ENCODE data around the gene CCNL2. TPM values are rescaled to one million over a fixed set of nuclear protein-coding genes. Genes with fewer than 3 reads are reported as not detected.

The CCNL2 gene
- total RNA-seq, 4 donors from 2014 or later = 31.6 to 248 (median 127) TPM

GRCh38 chr1:1402072-1402900 is 3.2 kb upstream of the CCNL2 start:
- Histone ChIP-seq H3K9me3 (no peaks in the 10 kb centered on the region), H3K27me3 (no peaks in the 10 kb centered on the region), H3K36me3 (peaks cover 0 to 64% of the 10 kb centered on the region in 2 donors), H3K27ac (no peak overlapping the region), H3K4me1 (peaks cover 0 to 66% (median 36%) of the 10 kb centered on the region in 3 donors), H3K4me3 (no peak overlapping the region)
- WGBS, 2 donors (ENCODE audit: low coverage in 1 of 2) = 69 to 75% methylated on average over 10 to 14 of the region's 20 CpGs
- no peak for ATAC-seq
- TF ChIP-seq CTCF (IDR thresholded peaks at IDR 0.05) (peak in 3 of 4 experiments; percentile 31 to 42 (median 37)), POLR2AphosphoS5 (IDR thresholded peaks at IDR 0.05) (no peak), POLR2A (IDR thresholded peaks at IDR 0.05) (no peak), EP300 (IDR thresholded peaks at IDR 0.05) (no peak)

- Histone ChIP-seq H3K4me3 (no peak overlapping the region), H3K27ac (no peak overlapping the region), H3K27me3 (no peaks in the 10 kb centered on the region), H3K4me1 (peaks cover 0 to 72% (median 36%) of the 10 kb centered on the region in 3 donors), H3K9me3 (no peaks in the 10 kb centered on the region), H3K36me3 (peaks cover 0 to 72% of the 10 kb centered on the region in 2 donors)
- no peak for ATAC-seq
- 66 to 69% methylated on average over 3 to 4 of the region's 7 CpGs for WGBS, 2 donors (ENCODE audit: low coverage in 1 of 2)
- no peak for TF ChIP-seq CTCF (IDR thresholded peaks at IDR 0.05)
- no peak for TF ChIP-seq POLR2A (IDR thresholded peaks at IDR 0.05)
- no peak for TF ChIP-seq POLR2AphosphoS5 (IDR thresholded peaks at IDR 0.05)
- no peak for TF ChIP-seq EP300 (IDR thresholded peaks at IDR 0.05)
Measured at GRCh38 chr1:1401457-1402010, 2.4 kb upstream of the CCNL2 start.

DNA sequence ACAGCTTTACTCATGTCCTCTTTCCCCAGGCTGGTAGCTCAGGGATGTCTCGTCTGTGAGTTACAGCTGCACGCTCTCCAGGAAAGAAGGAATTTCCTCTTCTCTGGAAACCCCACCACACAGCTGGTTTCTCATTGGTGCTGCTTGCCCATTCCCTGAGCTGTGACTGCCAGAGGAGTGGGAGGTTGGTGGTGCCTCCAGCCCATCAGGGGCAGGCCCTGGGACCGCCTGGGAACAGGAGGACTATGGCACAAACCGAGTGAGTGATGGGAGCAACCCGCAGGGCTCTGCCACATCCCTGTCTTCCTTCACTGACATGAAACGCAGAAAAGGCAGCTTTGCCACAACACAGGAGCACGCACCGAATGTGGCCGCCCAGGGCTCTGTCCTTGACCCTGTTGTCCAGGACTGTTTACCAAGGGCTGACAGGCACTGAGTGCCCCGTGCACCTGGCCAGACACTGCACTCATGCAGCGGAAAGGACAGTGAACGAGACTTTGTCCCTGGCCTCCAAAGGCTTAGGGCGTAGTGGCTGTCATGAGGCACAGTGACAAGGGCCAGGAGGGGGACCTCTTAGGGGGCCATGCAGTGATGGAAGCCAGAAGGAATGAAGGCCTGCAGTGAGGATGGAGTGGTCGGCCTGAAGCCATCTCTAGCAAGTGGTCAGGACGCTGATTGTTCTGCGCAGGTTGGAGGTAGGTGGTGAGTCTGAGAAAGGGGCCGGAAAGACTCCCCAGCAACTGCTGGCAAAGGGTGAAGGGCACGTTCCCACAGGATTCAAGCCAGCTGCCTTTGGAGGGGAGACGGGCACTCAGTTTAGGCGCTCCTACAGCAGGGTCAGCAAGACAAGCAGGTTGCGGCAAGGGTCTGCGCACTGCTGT is 1.7 kb upstream of the CCNL2 start:
- no peak for ATAC-seq
- Histone ChIP-seq H3K4me3 (peak overlapping the region in 1 of 2 donors; percentile 100), H3K9me3 (no peaks in the 10 kb centered on the region), H3K36me3 (peaks cover 0 to 78% of the 10 kb centered on the region in 2 donors), H3K27me3 (no peaks in the 10 kb centered on the region), H3K4me1 (peaks cover 0 to 72% (median 28%) of the 10 kb centered on the region in 3 donors), H3K27ac (peak overlapping the region in 3 of 4 donors; percentile 89 to 92 (median 89))
- WGBS, 2 donors (ENCODE audit: low coverage in 1 of 2) = 63 to 77% methylated on average over 6 to 11 of the region's 22 CpGs
- TF ChIP-seq CTCF (IDR thresholded peaks at IDR 0.05) (no peak), EP300 (IDR thresholded peaks at IDR 0.05) (no peak), POLR2A (IDR thresholded peaks at IDR 0.05) (no peak), POLR2AphosphoS5 (IDR thresholded peaks at IDR 0.05) (no peak)

DNA sequence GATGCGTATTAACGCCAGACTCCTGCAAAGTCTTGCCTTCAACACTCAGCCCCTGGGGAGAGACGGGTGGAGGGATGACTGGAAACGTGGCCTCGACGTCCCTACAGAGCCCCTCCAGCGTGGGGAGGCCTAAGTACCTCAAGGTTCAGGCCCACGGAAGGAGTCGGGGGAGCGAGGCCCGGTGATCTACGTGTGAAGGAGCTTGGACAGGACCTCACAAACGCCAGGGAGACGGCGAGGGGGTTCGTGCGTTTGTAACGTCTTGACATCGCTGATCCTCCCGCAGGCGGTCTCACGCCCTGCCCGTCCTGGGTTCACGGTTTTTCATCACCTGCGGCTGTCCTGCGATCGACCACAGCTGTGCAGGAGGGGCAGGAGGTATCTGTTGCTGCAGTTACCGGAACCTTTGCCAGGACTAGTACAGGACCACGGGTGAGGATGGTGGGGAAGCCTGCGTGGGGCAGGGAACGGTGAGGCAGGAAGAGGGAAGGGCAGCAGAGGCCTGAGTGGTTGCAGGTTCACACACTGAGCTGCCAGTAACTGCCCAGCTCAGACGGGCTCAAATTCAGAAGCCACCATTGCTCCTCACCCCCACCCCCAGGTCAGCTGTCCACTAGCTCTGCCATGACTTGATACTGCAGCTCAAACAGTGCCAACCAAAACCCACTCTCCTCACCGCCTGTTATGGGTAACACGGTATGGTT is 889 bp upstream of the CCNL2 start:
- peak overlapping the region; percentile 93 to 100 for H3K4me3 ChIP-seq
- TF ChIP-seq POLR2AphosphoS5 (IDR thresholded peaks at IDR 0.05) = no peak
- peaks cover 0 to 78% of the 10 kb centered on the region in 2 donors for H3K36me3 ChIP-seq
- H3K4me1 ChIP-seq = peaks cover 0 to 72% (median 20%) of the 10 kb centered on the region in 3 donors
- H3K9me3 ChIP-seq = no peaks in the 10 kb centered on the region
- WGBS, 2 donors (ENCODE audit: low coverage in 1 of 2) = 8 to 70% methylated on average over 2 to 10 of the region's 34 CpGs
- no peaks in the 10 kb centered on the region for H3K27me3 ChIP-seq
- ATAC-seq = no peak
- H3K27ac ChIP-seq = peak overlapping the region; percentile 73 to 92 (median 89)

Measured in gastroesophageal sphincter (tissue), 4 donors.